HG03378 (cell line): Measurements from ENCODE around the gene EFL1.

ENCODE experiments used
- ATAC-seq: cut with Tn5 transposase; IDR thresholded peaks from one replicate; pipeline ENCODE4 v1.9.1; 2021; ENCODE audit warnings: mild to moderate bottlenecking, moderate library complexity; ENCODE audit not compliant: unreplicated experiment

Gene EFL1

GRCh38 chr15:82128401-82129148 lies 134.0 kb downstream of the EFL1 start:
- no peak for ATAC-seq

- ATAC-seq: no peak
These were observed 135.0 kb downstream of the EFL1 start for GRCh38 chr15:82127581-82127980.

GRCh38 chr15:82126346-82126745 lies 136.2 kb downstream of the EFL1 start:
- no peak for ATAC-seq

GRCh38 chr15:82124331-82125263 lies 137.9 kb downstream of the EFL1 start:
- ATAC-seq: no peak

- ATAC-seq: no peak
These were observed 139.7 kb downstream of the EFL1 start for GRCh38 chr15:82122746-82123400.

DNA sequence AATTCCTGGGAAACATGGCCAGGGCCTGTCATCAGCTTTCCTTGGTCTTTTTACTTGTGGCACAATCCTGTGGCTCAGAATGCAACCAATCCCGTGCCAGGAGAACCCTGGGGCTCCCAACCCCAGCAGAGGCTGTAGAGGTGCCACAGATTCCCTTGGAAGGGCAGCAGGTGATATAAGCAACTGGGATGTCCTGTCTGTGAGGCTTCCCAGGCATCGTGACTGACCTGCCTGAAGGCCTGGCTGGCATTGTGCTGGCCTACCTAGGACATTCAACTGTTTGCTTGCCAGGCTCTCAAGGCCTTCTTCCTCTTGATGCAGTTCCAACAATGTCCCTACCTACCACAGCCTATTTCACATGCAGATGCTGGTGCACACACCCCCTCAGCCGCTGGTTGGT lies 144.5 kb downstream of the EFL1 start:
- ATAC-seq: no peak

DNA sequence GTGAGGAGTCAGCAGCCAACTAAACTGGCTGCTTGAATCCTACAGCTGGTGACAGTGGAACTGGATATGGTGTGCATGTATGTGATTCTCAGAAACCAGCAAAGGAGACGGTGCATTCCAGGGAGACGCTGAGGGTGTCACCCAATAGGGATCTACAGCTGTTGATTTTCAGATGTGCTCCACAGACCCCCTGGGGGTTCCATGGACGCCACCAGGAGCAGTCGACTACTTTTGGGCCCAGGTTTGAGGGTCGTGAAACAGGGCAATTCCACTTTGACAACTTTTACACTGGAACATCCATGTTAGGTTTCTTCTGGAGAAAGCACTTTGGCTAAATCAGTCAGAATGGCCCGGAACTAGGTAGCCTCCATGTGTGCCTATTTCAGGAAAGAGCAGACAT lies 145.2 kb downstream of the EFL1 start:
- no peak for ATAC-seq

DNA sequence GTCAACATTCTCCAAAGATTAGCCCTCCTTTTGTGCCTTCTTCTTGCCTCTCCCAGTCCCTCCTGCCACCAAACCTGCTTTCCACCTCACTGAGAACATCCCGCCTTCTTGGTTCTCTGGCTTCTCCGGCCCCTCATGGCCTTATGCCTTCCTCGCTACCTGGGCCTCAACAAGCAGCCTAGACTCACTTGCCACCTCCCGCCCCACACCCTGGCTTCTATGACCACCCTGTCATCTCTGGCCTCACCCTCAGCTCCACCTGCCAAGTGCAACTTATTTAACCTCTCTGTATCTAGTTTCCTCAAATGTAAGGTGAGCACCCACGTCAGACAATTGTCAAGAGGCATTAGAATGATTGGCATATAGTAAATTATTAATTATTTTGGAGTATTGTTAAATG lies 147.9 kb downstream of the EFL1 start:
- ATAC-seq: no peak

DNA sequence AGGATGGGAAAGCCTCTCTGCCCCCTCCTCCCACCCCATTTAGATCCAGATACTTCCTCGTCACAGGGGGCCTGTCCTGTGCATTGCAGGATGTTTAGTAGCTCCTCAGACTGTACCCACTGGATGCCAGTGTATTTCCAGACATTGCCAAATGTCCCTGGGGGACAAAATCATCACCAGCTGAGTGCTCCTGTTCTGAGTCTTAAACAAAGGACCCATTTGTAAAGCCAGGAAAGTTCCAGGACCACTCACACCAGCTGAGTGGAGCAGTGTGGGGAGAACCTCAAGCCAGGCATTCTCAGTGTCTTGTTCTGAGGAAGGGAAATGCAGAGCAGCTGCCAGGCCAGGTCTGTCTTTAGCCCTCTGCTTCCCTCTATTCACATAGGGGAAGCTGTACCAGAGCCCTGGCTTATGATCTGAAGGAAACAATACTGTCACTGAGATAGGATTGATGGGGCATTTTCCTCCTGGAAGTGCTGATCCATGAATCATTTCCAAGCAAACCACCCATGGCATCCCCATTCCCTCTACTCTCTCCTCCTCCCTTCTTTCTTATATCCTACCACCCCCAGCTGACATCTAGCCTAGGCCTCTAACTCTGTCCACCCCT lies 149.3 kb downstream of the EFL1 start:
- ATAC-seq: no peak

DNA sequence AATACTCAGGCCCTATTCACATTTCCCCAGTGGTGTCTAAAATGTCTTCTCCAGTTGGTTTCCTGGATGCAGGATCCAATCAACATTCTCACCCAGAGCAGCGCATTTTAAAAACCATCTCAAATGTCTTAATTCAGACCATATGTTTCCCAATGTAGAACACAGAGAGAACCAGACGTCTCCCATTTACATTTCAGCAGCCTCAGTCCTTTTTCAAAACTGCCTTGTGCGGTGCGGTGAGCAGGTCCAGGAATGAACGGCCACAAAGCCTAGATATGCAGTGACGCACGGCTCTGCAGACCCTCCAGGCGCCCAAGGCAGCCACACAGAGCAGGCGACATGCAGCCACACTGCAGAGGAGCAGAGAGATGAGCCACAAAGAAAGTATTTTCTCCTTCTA lies 150.6 kb downstream of the EFL1 start:
- ATAC-seq: no peak

GRCh38 chr15:82110144-82110543 lies 152.4 kb downstream of the EFL1 start:
- no peak for ATAC-seq

GRCh38 chr15:82108489-82109078 lies 153.9 kb downstream of the EFL1 start:
- no peak for ATAC-seq

- ATAC-seq: no peak
These were observed 155.9 kb downstream of the EFL1 start for GRCh38 chr15:82106679-82107078.

DNA sequence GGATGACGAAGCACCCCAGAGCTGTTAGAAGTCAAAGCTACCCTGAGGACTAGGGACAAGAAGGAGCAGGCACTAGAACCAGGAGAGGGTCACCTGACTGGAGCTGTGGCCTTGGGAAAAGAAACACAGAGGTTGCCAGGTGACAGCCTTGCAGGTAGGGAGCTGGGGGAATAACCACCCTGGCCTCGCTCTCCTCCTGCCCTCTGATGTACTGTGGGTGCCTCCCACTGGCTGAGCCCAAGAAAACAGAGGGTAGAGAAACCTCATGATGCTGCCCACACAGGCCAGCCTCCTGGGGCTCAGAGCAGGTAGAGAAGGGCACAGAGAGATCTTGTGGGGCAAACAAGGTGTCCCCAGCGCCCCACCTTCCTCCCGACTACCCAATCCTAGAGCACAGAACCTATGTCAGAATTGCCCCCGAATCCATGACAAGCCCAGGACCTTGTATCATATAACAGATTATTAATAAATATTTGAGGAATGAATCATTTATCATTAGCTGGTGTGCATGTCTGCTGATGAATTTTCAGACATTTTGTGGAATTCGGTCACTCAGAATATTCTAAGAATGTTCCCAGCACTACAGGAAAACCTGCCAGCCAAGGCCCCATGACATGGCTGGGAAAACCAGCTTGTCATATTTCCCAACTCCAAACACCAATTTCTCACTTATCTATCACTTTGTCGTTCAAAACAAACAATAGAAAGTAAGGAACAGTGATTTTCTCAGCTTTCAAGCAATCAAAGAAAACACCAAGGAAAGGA lies 156.9 kb downstream of the EFL1 start:
- ATAC-seq: no peak

DNA sequence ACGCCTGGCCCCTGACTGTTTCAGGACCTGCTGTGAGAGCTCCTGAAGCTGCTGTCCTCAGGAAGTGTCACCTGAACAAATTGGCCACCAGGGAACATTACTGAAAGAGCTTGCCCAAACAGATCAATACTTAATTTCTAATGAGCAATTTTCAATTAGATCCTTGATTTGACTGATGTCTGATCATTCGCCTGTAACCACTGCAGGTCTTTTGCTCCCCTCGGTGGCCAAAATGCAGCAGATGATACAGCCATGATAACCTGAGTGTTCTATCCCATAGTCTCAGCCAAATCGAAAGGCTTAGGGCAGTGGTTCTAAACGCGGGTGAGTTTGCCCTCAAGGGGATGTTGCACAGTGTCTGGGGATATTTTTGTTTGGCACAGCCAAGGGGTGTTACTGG lies 159.1 kb downstream of the EFL1 start:
- ATAC-seq: no peak

DNA sequence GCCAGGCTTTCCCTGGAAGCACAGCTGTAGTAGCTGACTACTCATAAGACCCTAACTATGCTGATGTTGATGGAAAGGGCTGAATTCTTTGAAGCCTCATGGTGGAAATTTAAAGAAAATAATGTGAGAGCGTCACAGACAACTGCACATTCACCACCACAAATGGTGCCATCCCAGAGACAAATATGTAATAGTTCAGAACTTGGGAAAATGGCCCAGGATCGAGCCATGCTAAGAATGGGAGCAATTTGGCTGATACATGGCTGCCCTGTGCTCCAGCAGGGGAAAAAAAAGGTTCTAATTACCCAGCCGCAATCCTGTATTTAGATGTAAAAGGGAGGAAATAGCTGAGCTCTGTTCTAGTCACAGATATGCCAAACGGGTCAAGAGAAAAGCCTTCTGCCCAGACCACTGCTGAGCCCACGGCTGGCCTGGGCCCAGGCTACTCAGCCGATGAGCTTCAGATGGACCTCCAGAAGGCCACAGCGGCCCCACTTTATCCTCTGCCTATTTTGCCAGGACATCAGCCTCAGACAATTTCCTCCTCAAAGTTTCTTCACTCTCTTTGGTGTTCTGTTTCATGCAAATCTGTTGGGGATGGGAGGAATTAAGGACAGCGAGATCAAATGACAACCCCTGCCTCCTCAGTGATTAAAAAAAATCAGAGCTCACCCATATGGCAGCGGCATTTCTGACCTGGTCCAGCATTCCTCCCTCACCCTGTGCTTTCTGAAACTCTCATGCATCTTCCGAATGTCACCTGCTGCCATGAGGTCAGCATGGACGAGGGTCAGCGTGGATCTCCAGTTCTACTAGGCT lies 162.2 kb downstream of the EFL1 start:
- ATAC-seq: no peak

- no peak for ATAC-seq
These were observed 163.9 kb downstream of the EFL1 start for GRCh38 chr15:82098674-82099073.

DNA sequence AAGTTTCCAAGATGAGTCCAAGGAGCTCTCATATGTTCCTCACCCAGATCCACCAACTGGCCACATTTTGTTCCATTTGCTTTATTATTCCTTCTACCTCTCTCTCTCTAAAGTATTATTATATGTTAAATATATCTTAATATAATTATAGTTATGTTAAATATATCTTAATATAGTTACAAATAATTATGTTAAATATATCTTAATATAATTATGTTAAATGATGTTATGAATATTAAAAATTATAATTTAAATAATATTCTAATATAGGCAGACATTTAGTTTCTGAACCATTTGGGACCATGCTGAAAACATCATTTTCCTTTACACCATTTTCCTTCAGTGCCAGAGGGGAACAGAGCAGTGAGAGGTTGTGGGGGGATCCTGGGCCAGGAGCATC lies 166.7 kb downstream of the EFL1 start:
- no peak for ATAC-seq

DNA sequence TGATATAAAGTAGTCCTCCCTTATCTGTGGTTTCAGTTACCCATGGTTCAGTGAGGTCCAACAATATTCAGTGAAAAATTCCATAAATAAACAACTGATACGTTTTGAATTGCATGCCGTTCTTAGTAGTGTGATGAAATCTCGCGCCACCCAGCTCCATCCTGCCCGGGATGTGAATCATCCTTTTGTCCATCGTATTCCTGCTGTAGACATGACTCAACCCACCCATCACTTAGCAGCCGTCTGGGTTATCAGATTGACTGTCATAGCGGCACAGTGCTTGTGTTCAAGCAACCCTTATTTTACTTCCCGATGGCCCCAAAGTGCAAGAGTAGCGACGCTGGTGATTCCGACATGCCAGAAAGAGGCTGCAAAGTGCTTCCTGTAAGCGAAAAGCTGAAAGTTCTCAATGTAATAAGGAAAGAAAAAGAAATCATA lies 168.7 kb downstream of the EFL1 start:
- ATAC-seq: no peak
